GM12891 (cell line): Measurements from ENCODE around the gene BCKDK.

Experiments
- PAX5 ChIP-seq: IDR thresholded peaks from 2 replicates; pipeline ENCODE4 v1.6.1; 2011; ENCODE audit warnings: low read length, moderate library complexity, mild to moderate bottlenecking; ENCODE audit not compliant: insufficient read depth, severe bottlenecking
- POLR2A ChIP-seq: IDR thresholded peaks from 2 replicates; pipeline ENCODE4 v1.6.1; 2011; ENCODE audit warnings: low read depth, low read length, control low read depth
- POLR2AphosphoS5 ChIP-seq: IDR thresholded peaks from 2 replicates; pipeline ENCODE4 v1.6.1; 2011; ENCODE audit warnings: low read depth, low read length, control low read depth
- POU2F2 ChIP-seq: IDR thresholded peaks from 2 replicates; pipeline ENCODE4 v1.6.1; 2011; ENCODE audit warnings: low read depth, mild to moderate bottlenecking, control low read depth, low read length, moderate library complexity
- SPI1 ChIP-seq: IDR thresholded peaks from 2 replicates; pipeline ENCODE4 v1.6.1; 2011; ENCODE audit warnings: low read depth, low read length, control low read depth
- TAF1 ChIP-seq: IDR thresholded peaks from 2 replicates; pipeline ENCODE4 v1.6.1; 2011; ENCODE audit warnings: low read depth, low read length, control low read depth

GRCh38 chr16:31118223-31119155 lies 10.3 kb downstream of the BCKDK start:
- TF ChIP-seq POLR2A (no peak), POLR2AphosphoS5 (no peak), PAX5 (no peak), TAF1 (no peak), POU2F2 (no peak), SPI1 (no peak)
